Measurements from ENCODE around the gene NFKBIL1.
A peak's percentile ranks its signal among the peaks of the same experiment; 100 is the strongest.

The NFKBIL1 gene

GRCh38 chr6:31567531-31568370, 20.3 kb downstream of the NFKBIL1 start:
- DNase-seq = no peak

- peak; percentile 56 for DNase-seq
Observed at GRCh38 chr6:31568537-31568961, 21.1 kb downstream of the NFKBIL1 start.

DNA sequence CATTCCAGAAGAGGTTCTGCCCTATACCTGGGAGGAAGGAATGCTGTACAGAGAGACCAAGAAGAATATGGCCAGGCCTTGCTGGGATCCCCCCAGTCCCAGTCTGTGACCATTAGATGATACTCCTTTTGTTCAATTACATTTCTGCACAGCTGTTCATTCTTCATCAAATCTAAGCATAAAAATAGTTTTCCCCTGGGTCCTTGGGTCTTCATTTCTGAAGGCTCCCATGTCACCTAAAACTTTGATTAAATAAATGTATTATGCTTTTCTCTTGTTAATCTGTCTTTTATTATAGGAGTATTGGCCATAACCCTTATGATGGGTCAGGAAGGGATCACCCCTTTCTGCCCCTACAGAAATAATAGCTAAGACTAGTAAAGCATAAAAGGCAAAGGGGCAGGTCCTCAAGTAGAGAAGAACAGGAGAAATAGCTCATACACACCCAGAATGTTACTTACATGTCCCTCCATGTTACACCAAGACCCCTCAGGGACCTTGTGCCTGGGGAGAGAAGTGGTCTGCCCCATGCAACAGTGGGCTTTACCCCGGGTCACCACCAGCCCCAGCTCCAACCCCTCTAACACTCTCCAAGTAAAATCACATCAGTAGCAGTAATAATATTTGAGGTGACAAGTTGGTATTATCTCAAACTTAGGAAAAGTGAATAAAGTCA, 22.6 kb downstream of the NFKBIL1 start:
- no peak for DNase-seq

- peak; percentile 70 for DNase-seq
Observed at GRCh38 chr6:31572041-31572911, 24.9 kb downstream of the NFKBIL1 start, which contains the start of gene LTA. Gene LTA, plus strand, starts transcription at chr6:31572289. Its CDS starts 454 bp downstream, at chr6:31572743.

DNA sequence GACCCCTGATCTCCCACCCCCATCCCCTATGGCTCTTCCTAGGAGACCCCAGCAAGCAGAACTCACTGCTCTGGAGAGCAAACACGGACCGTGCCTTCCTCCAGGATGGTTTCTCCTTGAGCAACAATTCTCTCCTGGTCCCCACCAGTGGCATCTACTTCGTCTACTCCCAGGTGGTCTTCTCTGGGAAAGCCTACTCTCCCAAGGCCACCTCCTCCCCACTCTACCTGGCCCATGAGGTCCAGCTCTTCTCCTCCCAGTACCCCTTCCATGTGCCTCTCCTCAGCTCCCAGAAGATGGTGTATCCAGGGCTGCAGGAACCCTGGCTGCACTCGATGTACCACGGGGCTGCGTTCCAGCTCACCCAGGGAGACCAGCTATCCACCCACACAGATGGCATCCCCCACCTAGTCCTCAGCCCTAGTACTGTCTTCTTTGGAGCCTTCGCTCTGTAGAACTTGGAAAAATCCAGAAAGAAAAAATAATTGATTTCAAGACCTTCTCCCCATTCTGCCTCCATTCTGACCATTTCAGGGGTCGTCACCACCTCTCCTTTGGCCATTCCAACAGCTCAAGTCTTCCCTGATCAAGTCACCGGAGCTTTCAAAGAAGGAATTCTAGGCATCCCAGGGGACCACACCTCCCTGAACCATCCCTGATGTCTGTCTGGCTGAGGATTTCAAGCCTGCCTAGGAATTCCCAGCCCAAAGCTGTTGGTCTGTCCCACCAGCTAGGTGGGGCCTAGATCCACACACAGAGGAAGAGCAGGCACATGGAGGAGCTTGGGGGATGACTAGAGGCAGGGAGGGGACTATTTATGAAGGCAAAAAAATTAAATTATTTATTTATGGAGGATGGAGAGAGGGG, 26.1 kb downstream of the NFKBIL1 start:
- no peak for DNase-seq

- no peak for DNase-seq
Observed at GRCh38 chr6:31574106-31575061, 27.0 kb downstream of the NFKBIL1 start.

- peak; percentile 64 for DNase-seq
Observed at GRCh38 chr6:31575335-31575901, 28.0 kb downstream of the NFKBIL1 start, which contains the start of gene TNF. Gene TNF, plus strand, starts transcription at chr6:31575565. Its CDS starts 177 bp downstream, at chr6:31575742.

DNA sequence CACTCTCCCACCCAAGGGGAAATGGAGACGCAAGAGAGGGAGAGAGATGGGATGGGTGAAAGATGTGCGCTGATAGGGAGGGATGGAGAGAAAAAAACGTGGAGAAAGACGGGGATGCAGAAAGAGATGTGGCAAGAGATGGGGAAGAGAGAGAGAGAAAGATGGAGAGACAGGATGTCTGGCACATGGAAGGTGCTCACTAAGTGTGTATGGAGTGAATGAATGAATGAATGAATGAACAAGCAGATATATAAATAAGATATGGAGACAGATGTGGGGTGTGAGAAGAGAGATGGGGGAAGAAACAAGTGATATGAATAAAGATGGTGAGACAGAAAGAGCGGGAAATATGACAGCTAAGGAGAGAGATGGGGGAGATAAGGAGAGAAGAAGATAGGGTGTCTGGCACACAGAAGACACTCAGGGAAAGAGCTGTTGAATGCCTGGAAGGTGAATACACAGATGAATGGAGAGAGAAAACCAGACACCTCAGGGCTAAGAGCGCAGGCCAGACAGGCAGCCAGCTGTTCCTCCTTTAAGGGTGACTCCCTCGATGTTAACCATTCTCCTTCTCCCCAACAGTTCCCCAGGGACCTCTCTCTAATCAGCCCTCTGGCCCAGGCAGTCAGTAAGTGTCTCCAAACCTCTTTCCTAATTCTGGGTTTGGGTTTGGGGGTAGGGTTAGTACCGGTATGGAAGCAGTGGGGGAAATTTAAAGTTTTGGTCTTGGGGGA, 28.7 kb downstream of the NFKBIL1 start:
- DNase-seq = no peak

GRCh38 chr6:31576897-31577578, 29.6 kb downstream of the NFKBIL1 start:
- DNase-seq = no peak

- DNase-seq = no peak
Observed at GRCh38 chr6:31577579-31577966, 30.2 kb downstream of the NFKBIL1 start.

DNA sequence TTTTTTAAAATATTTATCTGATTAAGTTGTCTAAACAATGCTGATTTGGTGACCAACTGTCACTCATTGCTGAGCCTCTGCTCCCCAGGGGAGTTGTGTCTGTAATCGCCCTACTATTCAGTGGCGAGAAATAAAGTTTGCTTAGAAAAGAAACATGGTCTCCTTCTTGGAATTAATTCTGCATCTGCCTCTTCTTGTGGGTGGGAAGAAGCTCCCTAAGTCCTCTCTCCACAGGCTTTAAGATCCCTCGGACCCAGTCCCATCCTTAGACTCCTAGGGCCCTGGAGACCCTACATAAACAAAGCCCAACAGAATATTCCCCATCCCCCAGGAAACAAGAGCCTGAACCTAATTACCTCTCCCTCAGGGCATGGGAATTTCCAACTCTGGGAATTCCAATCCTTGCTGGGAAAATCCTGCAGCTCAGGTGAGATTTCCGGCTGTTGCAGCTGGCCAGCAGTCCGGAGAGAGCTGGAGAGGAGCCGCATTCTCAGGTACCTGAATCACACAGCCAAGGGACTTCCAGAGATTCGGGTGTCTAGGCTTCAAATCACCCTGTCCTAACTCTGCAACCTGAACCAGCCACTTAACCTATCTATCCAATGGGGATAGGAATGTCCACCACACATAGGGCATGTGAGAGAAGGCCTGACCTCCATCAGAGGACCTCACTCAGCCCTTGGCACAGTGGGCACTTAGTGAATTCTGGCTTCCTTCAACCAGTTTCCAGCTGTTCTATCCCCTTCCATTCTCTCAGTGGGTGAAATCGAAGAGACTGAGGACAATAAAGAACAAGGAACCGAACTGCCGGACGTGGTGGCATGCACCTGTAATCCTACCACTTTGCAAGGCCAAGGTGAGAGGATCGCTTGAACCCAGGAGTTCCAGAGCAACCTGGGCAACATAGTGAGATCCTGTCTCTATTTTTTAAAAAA, 31.0 kb downstream of the NFKBIL1 start:
- DNase-seq = no peak

GRCh38 chr6:31579119-31579505, 31.7 kb downstream of the NFKBIL1 start:
- no peak for DNase-seq

GRCh38 chr6:31579546-31580437, 32.4 kb downstream of the NFKBIL1 start:
- DNase-seq = no peak

DNA sequence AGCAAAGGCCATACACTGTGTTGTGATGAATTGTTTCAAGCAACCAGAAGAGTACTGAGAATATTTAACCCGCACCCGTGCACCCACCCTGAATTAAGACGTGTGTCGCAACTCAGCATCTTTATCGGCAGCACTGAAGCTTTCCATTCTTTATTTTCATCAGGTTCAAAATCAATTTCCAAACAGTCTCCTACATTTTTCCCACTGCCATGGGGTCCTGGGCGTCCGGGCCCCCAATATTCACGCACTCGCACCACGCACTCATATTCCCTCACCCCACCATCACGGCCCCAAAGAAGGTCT, 33.0 kb downstream of the NFKBIL1 start:
- no peak for DNase-seq

GRCh38 chr6:31580807-31581433, 33.5 kb downstream of the NFKBIL1 start:
- DNase-seq = peak; percentile 92

DNA sequence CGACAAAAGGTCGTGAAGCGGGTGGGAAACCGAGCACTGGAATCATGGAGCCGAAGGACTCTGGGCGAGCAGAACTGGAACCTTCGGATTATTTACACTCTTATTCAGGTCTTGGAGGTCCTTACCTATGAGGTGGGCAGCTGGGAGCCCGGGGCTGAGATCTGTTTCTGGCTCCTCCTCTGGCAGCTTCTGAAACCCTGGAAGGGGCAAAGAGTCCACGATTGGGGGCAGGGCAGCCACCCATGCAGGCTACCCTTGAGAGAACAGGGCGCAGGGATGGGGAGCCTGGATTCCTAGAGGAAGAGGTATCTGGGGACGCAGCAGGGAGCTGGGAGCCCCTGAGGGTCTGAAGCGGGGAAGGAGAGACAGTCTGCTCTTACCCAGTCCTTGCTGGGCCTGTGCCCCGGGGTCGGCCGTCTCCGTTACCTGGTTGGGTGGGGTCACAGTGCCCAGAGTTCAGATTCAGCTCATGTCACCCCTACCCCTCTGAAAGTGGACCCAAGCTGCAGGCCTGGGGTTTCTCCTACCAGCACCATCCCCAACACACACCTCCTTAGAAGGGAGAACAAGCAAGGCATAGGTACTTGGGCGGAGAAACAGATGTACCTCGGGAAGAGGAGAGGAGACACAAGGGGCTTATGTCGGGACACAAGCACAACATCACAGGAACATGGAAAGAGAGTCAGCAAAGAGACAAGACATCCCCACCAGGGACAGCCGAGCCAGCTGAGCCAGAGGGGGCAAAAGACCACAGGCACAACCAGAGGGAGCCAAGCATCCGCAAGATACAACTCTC, 34.2 kb downstream of the NFKBIL1 start:
- no peak for DNase-seq

All from activated CD8-positive, alpha-beta memory T cell treated with anti-CD3 and anti-CD28 coated beads, Interleukin-2, amount 50 U/mL, for 4 hours (primary cell).